ENCODE measurements around the gene IP6K2. TPM values are rescaled to one million over a fixed set of nuclear protein-coding genes. Genes with fewer than 3 reads are reported as not detected.

The IP6K2 gene
- polyA plus RNA-seq, 2 of the 4 experiments (the other 2 are of a cell fraction), result 61.9 to 78.4 TPM

DNA sequence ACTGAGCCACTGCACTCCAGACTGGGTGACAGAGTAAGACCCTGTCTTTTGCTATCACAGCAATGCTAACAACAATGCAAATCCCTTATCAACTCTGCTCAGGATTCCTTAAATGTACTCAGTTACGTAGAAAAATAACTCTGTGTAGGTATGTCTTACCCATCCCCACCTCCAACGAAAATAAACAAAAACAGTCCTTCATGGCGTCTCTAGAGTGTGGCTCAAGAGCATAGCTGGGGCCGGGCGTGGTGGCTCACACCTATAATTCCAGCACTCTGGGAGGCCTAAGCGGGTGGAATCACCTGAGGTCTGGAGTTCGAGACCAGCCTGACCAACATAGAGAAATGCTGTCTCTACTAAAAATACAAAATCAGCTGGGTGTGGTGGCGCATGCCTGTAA, 18.1 kb downstream of the IP6K2 start:
- no peak overlapping the region for H3K4me3 ChIP-seq
- ChIA-PET POLR2A (no interaction called here), CTCF (interaction anchor here (0.9 to 1.0 kb wide), 3 partner anchors 10 to 41 kb away, joined by 3 read pairs; partner anchors contain the start of gene NCKIPSD)
- 95% methylated on average over 8 of the region's 8 CpGs for WGBS (ENCODE audit: missing lambda C conversion rate)
- TF ChIP-seq, protein P1, sequence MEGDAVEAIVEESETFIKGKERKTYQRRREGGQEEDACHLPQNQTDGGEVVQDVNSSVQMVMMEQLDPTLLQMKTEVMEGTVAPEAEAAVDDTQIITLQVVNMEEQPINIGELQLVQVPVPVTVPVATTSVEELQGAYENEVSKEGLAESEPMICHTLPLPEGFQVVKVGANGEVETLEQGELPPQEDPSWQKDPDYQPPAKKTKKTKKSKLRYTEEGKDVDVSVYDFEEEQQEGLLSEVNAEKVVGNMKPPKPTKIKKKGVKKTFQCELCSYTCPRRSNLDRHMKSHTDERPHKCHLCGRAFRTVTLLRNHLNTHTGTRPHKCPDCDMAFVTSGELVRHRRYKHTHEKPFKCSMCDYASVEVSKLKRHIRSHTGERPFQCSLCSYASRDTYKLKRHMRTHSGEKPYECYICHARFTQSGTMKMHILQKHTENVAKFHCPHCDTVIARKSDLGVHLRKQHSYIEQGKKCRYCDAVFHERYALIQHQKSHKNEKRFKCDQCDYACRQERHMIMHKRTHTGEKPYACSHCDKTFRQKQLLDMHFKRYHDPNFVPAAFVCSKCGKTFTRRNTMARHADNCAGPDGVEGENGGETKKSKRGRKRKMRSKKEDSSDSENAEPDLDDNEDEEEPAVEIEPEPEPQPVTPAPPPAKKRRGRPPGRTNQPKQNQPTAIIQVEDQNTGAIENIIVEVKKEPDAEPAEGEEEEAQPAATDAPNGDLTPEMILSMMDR (IDR thresholded peaks at IDR 0.05), result no peak
- TF ChIP-seq, protein P2, sequence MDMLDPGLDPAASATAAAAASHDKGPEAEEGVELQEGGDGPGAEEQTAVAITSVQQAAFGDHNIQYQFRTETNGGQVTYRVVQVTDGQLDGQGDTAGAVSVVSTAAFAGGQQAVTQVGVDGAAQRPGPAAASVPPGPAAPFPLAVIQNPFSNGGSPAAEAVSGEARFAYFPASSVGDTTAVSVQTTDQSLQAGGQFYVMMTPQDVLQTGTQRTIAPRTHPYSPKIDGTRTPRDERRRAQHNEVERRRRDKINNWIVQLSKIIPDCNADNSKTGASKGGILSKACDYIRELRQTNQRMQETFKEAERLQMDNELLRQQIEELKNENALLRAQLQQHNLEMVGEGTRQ (IDR thresholded peaks at IDR 0.05), result no peak
- TF ChIP-seq CBX8 (IDR thresholded peaks at IDR 0.05) (no peak), FOSL2 (IDR thresholded peaks at IDR 0.05) (no peak), FOSL2 (CRISPR knock-in tag; IDR thresholded peaks at IDR 0.05) (no peak), RNF2 (IDR thresholded peaks at IDR 0.05; ENCODE audit: borderline replicate concordance, low read depth) (no peak), MAZ (IDR thresholded peaks at IDR 0.05; ENCODE audit: borderline replicate concordance, low read depth, low read length) (no peak), RARB (CRISPR knock-in tag; IDR thresholded peaks at IDR 0.05) (no peak), EHMT2 (IDR thresholded peaks at IDR 0.05; ENCODE audit: low read depth) (no peak), ZFP36 (IDR thresholded peaks at IDR 0.05; ENCODE audit: borderline replicate concordance, partially characterized antibody) (no peak), JUNB (IDR thresholded peaks at IDR 0.05) (no peak), NPAS2 (CRISPR knock-in tag; IDR thresholded peaks at IDR 0.05; ENCODE audit: borderline replicate concordance) (no peak), KDM5A (IDR thresholded peaks at IDR 0.05) (no peak), CEBPB (IDR thresholded peaks at IDR 0.05) (no peak), MYC (IDR thresholded peaks at IDR 0.05; ENCODE audit: borderline replicate concordance, low read length) (no peak)
- TF ChIP-seq, protein P3, sequence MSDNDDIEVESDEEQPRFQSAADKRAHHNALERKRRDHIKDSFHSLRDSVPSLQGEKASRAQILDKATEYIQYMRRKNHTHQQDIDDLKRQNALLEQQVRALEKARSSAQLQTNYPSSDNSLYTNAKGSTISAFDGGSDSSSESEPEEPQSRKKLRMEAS (IDR thresholded peaks at IDR 0.05), result no peak
- TF ChIP-seq, protein P4, sequence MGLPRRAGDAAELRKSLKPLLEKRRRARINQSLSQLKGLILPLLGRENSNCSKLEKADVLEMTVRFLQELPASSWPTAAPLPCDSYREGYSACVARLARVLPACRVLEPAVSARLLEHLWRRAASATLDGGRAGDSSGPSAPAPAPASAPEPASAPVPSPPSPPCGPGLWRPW (IDR thresholded peaks at IDR 0.05), result no peak
- TF ChIP-seq, protein P5, sequence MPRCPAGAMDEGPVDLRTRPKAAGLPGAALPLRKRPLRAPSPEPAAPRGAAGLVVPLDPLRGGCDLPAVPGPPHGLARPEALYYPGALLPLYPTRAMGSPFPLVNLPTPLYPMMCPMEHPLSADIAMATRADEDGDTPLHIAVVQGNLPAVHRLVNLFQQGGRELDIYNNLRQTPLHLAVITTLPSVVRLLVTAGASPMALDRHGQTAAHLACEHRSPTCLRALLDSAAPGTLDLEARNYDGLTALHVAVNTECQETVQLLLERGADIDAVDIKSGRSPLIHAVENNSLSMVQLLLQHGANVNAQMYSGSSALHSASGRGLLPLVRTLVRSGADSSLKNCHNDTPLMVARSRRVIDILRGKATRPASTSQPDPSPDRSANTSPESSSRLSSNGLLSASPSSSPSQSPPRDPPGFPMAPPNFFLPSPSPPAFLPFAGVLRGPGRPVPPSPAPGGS (IDR thresholded peaks at IDR 0.05), result no peak
- H3K9me3 ChIP-seq, result no peaks in the 10 kb centered on the region
- H3K4me1 ChIP-seq, result peaks cover 37% of the 10 kb centered on the region
- DNase-seq (ENCODE audit: low read depth in 1 of 2, low spot score in 1 of 2) (no peak), FAIRE-seq (no peak), ATAC-seq (no peak)
- no peak overlapping the region for H3K4me2 ChIP-seq
- H3K27ac ChIP-seq, result no peak overlapping the region

DNA sequence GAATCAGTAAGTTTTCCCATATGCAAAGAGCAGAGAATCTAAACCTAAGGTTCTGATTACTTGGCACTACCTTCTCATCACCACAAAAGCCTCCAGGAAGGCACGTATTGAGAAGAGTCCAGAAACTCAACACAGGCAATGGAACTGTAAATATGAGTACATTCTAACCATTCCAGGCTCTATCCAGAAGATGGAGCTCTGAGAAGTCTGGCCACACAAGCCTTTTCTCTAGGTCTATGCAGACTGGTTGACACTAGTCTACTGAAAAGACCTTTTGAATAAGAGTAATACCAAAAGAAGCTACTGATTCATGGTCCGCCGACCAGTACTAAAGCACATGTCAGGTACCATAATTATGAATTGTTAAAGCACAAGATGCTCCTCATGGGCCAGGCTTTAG, 19.1 kb downstream of the IP6K2 start:
- H3K27ac ChIP-seq, result no peak overlapping the region
- no peak overlapping the region for H3K4me2 ChIP-seq
- 87% methylated on average over 3 of the region's 3 CpGs for WGBS (ENCODE audit: missing lambda C conversion rate)
- no peak overlapping the region for H3K4me3 ChIP-seq
- ATAC-seq, result peak; percentile 63 to 64; a peak in 4 of 6 replicates
- ChIA-PET POLR2A (interaction anchor here (1.5 kb wide), 1 partner anchor 19 kb away, joined by 8 read pairs; no protein-coding TSS in a partner anchor), CTCF (interaction anchor here (0.9 to 2.5 kb wide), 3 partner anchors 9 to 42 kb away, joined by 3 to 11 read pairs (median 3); partner anchors contain the start of gene NCKIPSD)
- H3K4me1 ChIP-seq, result peaks cover 37% of the 10 kb centered on the region
- H3K9me3 ChIP-seq, result no peaks in the 10 kb centered on the region
- FAIRE-seq, result no peak
- DNase-seq (ENCODE audit: low read depth in 1 of 2, low spot score in 1 of 2), result no peak
- TF ChIP-seq, protein P6, sequence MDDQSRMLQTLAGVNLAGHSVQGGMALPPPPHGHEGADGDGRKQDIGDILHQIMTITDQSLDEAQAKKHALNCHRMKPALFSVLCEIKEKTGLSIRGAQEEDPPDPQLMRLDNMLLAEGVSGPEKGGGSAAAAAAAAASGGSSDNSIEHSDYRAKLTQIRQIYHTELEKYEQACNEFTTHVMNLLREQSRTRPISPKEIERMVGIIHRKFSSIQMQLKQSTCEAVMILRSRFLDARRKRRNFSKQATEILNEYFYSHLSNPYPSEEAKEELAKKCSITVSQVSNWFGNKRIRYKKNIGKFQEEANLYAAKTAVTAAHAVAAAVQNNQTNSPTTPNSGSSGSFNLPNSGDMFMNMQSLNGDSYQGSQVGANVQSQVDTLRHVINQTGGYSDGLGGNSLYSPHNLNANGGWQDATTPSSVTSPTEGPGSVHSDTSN (IDR thresholded peaks at IDR 0.05), result no peak
- TF ChIP-seq MYC (IDR thresholded peaks at IDR 0.05; ENCODE audit: borderline replicate concordance, low read length) (no peak), CBX2 (IDR thresholded peaks at IDR 0.05; ENCODE audit: borderline replicate concordance, low read depth) (no peak), BHLHE40 (IDR thresholded peaks at IDR 0.05; ENCODE audit: low read depth, low read length) (no peak), CEBPB (IDR thresholded peaks at IDR 0.05) (no peak), HEYL (CRISPR knock-in tag; IDR thresholded peaks at IDR 0.05) (no peak), HOXA7 (CRISPR knock-in tag; IDR thresholded peaks at IDR 0.05) (no peak), KDM1A (IDR thresholded peaks at IDR 0.05; ENCODE audit: low read depth) (no peak)
